ENCODE measurements around the gene ITPRID1. TPM values are rescaled to one million over a fixed set of nuclear protein-coding genes. Genes with fewer than 3 reads are reported as not detected.

ITPRID1 gene
- total and polyA plus RNA-seq, 2 of the 8 experiments (the other 6 are each of a cell fraction or from before 2014, with no cell fraction given): 0.09 to 0.47 TPM

- H3K9ac ChIP-seq (replicated peaks in 1 of 4; ENCODE audit: extremely low read depth in 1 of 4, low read depth in 3 of 4, low read length in 3 of 4): no peak overlapping the region
- H2BK20ac ChIP-seq (ENCODE audit: low read length): no peak overlapping the region
- no peaks in the 10 kb centered on the region for H3K27me3 ChIP-seq (replicated peaks in 1 of 4; ENCODE audit: control insufficient read depth in 3 of 4, extremely low read depth in 1 of 4, insufficient read depth in 3 of 4, low read length in 3 of 4)
- no peak overlapping the region for H2AK5ac ChIP-seq (ENCODE audit: low read depth, low read length)
- no peak overlapping the region for H3K56ac ChIP-seq (replicated peaks; ENCODE audit: insufficient read length, low read depth, low read length)
- H2BK15ac ChIP-seq (ENCODE audit: low read length): no peak overlapping the region
- H4K5ac ChIP-seq (ENCODE audit: insufficient read length, low read depth, low read length): no peak overlapping the region
- no peak overlapping the region for H2AFZ ChIP-seq (ENCODE audit: low read length)
- no peaks in the 10 kb centered on the region for H4K20me1 ChIP-seq (replicated peaks in 1 of 2; ENCODE audit: control insufficient read depth in 1 of 2, insufficient read depth in 2 of 2, low read length in 2 of 2)
- H3K4me1 ChIP-seq (replicated peaks in 1 of 4; ENCODE audit: control insufficient read depth in 3 of 4, insufficient read depth in 4 of 4, low read length in 3 of 4): no peaks in the 10 kb centered on the region
- no peak overlapping the region for H3K4me3 ChIP-seq (ENCODE audit: extremely low read depth in 1 of 4, insufficient read depth in 2 of 4, low read depth in 3 of 4, low read length in 4 of 4)
- H3K14ac ChIP-seq (ENCODE audit: insufficient read length): no peak overlapping the region
- H3K9me3 ChIP-seq (ENCODE audit: insufficient read depth in 2 of 2, low read depth in 1 of 2, low read length in 1 of 2): peaks cover 0 to 4% of the 10 kb centered on the region in 2 experiments; a peak in 1 of 4 replicates
- FAIRE-seq: no peak
- ChIA-PET CTCF (ENCODE audit: partially characterized antibody) (no interaction called here), POLR2A (ENCODE audit: partially characterized antibody) (no interaction called here)
- TF ChIP-seq TAF7 (optimal IDR thresholded peaks at IDR 0.05; ENCODE audit: borderline replicate concordance, low read depth, low read length) (no peak), CHD1 (IDR thresholded peaks at IDR 0.05; ENCODE audit: low read depth, low read length) (no peak), SRF (IDR thresholded peaks at IDR 0.05; ENCODE audit: low read depth, low read length) (no peak), MAFK (IDR thresholded peaks at IDR 0.05; ENCODE audit: low read depth, low read length) (no peak), SP1 (IDR thresholded peaks at IDR 0.05; ENCODE audit: low read depth, low read length) (no peak), CHD2 (IDR thresholded peaks at IDR 0.05; ENCODE audit: low read length) (no peak), KDM5A (IDR thresholded peaks at IDR 0.05; ENCODE audit: low read length) (no peak), RAD21 (IDR thresholded peaks at IDR 0.05 in 1 of 2, conservative IDR thresholded peaks at IDR 0.05 in 1 of 2; ENCODE audit: low read depth in 2 of 2, low read length in 2 of 2) (no peak), GTF2F1 (IDR thresholded peaks at IDR 0.05; ENCODE audit: borderline replicate concordance, low read depth, low read length) (no peak), SP4 (IDR thresholded peaks at IDR 0.05; ENCODE audit: low read length) (no peak), POLR2AphosphoS5 (IDR thresholded peaks at IDR 0.05; ENCODE audit: low read depth, low read length) (no peak), BCL11A (IDR thresholded peaks at IDR 0.05; ENCODE audit: low read depth in 2 of 2, low read length in 2 of 2) (no peak), PHF8 (conservative IDR thresholded peaks at IDR 0.05; ENCODE audit: low read depth, low read length) (no peak), KDM4A (IDR thresholded peaks at IDR 0.05; ENCODE audit: low read depth, low read length, severe bottlenecking) (no peak)
- H3K79me2 ChIP-seq (ENCODE audit: control insufficient read depth in 1 of 2, insufficient read depth in 2 of 2, low read length in 2 of 2): no peaks in the 10 kb centered on the region
- H4K8ac ChIP-seq (ENCODE audit: extremely low read depth, insufficient read depth, low read length): no peak overlapping the region; the same call in 1 of the 2 replicates
- H3K18ac ChIP-seq (ENCODE audit: extremely low read depth, low read length): no peak overlapping the region
- no peak overlapping the region for H3K23ac ChIP-seq (ENCODE audit: insufficient read length)
- DNase-seq (ENCODE audit: low read depth in 1 of 2, low spot score in 2 of 2): no peak
- H3K27ac ChIP-seq (ENCODE audit: low read depth, low read length): no peak overlapping the region
- 96% methylated on average over 4 of the region's 5 CpGs; no CpG with 5 or more reads in 1 of the 2 experiments for WGBS, 2 experiments (ENCODE audit: extremely low coverage in 1 of 2, insufficient coverage in 1 of 2, insufficient read length in 1 of 2, insufficient replicate concordance in 2 of 2, low coverage in 1 of 2, low lambda C conversion rate in 2 of 2, missing lambda C conversion rate in 1 of 2)
- H3K36me3 ChIP-seq (ENCODE audit: control insufficient read depth in 2 of 4, insufficient read depth in 4 of 4, low read length in 3 of 4): no peaks in the 10 kb centered on the region
- H3K4ac ChIP-seq (replicated peaks; ENCODE audit: insufficient read length, low read depth, low read length): no peak overlapping the region
- no peak overlapping the region for H2BK120ac ChIP-seq (replicated peaks; ENCODE audit: low read depth, low read length)
- no peak overlapping the region for H2BK5ac ChIP-seq (ENCODE audit: low read depth, low read length)
- no peak overlapping the region for H2BK12ac ChIP-seq (ENCODE audit: low read depth, low read length)
- no peak overlapping the region for H4K91ac ChIP-seq (replicated peaks; ENCODE audit: insufficient read length, low read length)
- H3K4me2 ChIP-seq (ENCODE audit: insufficient read depth in 1 of 2, low read depth in 2 of 2, low read length in 2 of 2): no peak overlapping the region
- H3K23me2 ChIP-seq (ENCODE audit: low read depth, low read length): no peaks in the 10 kb centered on the region
- H3K79me1 ChIP-seq (ENCODE audit: low read depth, low read length): no peaks in the 10 kb centered on the region
These were observed 7.6 kb downstream of the ITPRID1 start for GRCh38 chr7:31521336-31522010.
